ENCODE data around the gene SLC31A1.

Gene SLC31A1

DNA sequence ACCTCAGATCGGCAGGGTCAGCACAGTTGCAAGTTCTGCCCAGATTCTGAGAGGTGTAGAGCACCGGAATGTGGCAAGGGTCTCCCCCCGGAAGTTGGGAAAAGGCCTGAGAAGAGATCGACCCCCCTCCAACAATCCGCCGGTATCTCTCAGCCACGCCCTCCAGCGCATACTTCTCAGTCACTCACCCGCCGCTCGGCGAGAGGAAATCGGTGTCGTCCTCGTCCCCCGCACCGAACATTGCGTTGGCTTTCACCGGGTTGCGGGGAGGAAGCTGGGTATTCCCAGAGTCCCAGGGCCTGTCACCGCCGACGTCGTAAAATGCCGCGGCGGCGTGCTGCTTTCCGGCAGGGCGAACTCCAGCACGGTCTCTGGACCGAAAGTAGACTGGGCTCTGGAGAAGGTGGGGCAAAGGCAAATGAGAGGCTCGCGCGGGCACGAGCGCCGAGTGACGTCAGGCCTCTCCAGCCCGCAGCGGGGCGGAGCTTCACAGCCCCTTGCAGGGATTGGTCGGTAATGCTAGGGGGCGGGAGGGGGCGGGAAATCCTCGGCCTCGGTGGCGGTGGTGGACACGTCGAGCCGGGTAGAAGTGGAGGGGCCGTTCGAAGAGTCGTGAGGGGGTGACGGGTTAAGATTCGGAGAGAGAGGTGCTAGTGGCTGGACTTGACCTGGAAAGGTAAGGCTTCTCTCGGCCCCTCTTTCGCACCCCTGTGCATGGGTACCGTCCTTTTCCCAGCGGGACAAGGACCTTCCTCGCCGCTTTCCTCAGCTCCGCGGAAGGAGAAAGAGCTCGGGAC is at the start of gene SLC31A1, which contains the start of gene FKBP15:
Gene SLC31A1, plus strand, starts transcription at position 542 of the 797 bp plus-strand sequence. CDS start 34,605 bp downstream, outside the sequence.
Gene FKBP15, minus strand, starts transcription at position 275 of the 797 bp plus-strand sequence. Its CDS starts 34 bp downstream, at position 241.
- peak; percentile 98 for DNase-seq

DNA sequence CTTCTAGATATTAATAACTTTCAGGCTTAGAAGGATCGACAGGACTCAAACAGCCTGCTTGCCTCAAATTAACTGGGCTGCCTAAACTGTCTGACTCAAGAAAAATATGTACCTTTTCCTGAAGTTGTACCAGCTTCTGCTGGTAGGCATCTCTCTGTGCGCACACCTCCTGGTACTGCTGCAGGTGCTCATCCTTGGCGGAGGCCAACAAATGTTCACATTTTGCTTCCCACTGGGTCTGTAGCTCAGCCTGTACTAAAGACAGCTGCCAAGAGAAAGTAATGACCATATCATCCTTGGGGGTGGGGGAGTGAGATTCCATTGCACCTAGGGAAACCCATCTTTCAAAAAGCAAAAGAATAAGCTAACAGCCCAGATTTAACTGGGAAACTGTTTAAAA is 48.0 kb upstream of the SLC31A1 start:
- DNase-seq: no peak

DNA sequence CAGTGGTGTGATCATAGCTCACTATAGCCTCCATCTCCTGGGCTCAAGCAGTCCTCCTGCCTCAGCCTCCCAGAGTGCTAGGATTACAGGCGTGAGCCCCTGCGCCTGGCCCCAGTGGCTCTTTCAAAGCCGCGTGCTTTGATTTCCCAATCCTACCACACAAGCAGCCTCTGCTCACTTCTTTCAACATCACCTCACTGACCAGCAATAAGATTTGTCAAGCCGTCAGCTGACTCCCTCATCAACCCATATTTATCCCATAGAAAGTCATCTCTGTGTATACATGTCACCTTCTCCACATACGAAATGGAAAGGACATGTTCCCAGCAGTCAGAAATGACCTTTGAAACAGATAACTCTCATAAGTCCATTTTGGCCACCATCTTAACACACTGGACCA is 44.5 kb upstream of the SLC31A1 start:
- no peak for DNase-seq

DNA sequence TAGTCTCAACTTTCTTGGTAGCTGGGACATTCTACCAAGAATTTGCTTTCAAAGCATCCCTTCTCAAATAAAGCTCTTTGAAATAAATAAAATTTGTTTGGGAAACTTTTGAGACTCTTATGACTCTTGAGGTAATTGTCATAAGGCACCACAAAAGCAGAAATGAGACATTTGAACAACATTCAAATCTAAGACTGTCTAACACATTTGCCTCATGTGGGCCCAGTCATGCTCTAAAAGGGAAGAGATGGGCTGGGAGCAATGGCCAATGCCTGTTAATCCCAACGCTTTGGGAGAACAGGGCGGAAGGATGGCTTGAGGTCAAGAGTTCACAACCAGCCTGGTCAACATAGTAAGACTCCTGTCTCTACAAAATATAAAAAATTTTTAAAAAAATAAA is 44.1 kb upstream of the SLC31A1 start:
- DNase-seq: no peak

DNA sequence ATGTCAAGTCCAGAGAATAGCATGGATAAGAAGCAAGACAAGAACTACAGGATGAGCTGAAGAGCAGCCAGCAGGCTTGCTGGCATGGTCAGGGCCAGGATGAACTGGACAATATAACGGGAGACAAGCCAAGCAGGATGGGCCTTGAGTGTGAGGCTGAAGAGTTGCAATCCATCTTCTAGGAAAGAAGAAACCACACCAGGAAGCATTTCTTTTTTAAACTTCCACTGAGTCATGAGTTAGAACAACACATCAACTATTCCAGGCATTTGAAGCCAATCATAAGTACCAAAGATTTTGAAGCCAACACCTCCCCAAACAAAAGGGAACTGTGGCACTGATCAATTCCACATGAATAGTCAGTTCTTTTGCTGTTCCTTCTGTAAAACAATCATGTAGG is 43.3 kb upstream of the SLC31A1 start:
- DNase-seq: no peak

DNA sequence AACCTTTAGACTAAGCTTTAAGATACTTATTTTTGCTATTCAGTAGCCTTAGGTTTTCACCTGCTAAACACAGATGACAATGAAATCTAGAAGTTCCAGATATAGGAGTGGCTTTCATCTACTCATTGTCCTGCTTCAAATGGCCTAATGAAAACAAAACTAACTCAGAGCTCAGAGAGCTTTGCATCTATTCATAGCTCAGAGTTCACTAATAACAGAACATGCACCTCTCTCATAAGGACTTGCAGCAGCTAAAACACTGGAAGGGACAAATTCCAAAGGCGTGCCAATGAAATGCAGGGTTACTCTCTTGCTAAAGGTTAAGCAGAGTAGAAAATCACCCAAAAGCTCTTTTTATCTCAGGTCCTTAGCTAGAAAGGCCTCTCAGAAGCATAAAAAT is 41.5 kb upstream of the SLC31A1 start:
- DNase-seq: no peak

DNA sequence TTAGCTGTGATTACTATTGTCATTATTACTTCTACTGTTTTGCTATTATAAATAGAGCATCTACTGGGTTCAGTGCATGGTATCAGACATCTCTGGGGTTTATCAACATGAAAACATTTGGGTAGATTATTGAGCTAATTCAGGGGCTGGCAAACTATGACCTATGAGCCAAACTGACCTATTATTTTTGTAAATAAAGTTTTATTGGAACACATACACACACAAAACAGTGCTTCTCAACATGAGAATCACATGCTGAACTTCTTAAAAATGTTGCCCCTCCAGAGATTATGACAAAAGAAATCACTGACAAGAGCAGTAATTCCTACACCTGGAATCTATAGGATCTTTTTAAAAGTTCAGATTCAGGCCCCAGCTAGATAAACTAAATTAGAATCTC is 40.2 kb upstream of the SLC31A1 start:
- DNase-seq: no peak

DNA sequence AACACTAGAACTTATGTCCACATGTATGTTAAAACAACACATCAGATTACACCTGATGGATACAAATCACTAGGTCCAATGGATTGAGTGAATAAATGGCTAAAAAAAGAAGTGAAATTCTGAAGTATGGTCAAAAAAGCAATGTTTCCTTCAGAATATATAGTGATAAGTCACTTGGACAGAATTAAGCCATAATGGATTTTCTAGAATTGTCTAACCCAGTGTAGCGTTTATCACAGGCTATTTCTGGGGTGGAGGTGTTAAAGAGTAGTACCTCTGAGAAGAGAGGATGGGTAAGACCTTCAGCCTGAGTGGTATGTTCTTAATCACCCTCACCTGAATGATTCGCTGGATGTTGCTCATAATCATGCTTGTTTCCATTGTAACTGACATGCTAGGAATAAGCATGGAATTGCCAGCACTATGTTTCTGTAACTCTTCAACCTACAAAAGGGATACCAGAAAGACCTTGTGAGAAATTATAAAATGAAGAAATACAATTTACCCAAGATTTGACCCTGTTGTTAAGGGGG is 37.3 kb upstream of the SLC31A1 start:
- no peak for DNase-seq

DNA sequence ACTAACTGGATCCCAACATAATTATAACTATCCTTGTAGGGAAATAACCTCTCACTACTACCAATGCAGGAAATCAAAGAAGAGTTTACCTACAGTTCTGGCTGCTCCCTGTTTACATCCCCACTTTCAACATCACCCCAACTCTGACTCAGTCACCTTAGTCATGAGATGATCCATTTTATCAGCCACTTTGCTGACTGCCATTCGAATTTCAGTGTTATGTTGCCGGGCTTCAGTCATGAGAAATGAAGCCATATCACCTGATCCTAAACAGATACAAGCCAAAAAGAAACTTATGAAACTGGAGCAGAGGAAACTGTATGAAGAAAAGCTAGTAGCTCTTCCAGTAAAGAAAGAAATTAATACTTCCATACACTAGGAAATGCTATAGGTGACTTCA is 36.8 kb upstream of the SLC31A1 start:
- no peak for DNase-seq

DNA sequence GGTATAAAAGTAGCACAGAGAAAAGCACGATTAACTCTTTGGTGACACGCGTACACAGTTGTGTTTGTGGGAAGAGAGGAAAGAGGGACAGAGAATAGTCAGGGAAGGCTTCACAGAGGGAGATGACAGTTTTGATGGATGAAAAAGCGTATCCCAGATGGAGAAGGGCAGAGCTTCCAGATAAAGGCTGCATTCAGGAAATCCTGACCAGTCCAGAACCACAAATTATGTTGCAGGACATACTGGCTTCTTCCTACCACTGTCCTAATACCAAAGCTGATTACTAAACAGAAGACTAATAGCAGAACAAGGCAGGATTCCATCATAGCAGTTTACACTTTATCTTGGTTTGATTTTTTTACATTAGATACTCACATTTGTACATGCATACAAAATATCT is 36.1 kb upstream of the SLC31A1 start:
- DNase-seq: no peak

DNA sequence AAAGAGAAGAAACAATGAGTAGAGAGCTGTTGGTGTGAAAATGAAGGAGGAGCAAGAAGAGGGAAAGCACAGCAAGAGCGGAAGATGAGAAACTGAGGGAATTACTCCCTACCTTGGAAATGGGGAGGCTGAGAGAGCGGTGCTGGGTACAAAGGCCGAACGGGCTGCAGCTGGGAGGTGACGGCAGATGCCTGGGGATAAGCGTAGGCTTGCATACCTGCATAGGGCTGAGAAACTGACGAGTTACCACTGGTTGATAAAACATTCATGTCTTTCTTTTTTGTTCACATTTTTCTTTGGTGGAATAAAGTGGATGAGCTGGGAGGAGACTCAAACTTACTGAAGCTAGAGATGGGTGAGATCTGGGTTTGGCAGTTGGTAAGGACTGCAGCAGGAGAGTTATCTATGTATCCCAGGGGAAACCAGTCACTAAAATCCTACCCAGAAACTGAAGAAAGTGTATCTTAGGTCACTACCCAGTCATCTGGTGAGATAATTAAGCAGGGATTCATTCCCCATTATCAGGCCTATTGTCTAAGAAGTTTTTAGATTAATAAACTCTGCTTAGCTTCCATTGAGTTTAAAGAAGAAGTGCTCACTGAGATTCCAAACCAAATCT is 35.1 kb upstream of the SLC31A1 start:
- no peak for DNase-seq

DNA sequence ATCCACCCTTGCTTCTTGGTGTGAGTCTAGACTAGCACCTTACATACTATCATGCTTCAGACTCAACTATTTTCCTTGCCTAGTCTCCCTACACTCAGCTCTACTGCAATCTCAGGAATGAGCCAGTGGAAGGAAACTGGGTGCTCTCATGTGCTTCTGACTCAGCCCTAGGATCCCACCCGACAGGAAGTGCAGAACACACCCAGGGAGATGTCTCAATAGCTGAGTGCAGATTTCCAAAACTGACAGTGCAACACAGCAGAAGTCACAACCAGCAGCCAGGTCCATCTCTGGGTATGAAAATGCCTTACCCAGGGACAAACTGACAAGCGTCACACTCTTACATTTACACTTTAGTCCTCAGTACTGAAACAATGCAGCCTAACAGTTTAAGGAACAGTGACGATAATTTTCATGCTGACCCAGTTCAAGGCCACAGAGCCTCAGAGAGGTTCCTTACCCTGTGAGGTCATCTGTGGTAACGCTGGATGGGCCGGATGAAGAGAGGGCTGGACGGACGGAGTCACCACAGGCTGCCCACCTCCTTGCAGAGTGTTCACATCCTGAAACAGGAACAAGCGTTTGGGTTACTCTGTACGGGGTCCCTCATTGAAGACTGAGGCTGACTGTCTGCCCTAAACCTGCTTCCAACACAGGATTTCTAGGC is 33.3 kb upstream of the SLC31A1 start:
- DNase-seq: peak; percentile 6 to 69

DNA sequence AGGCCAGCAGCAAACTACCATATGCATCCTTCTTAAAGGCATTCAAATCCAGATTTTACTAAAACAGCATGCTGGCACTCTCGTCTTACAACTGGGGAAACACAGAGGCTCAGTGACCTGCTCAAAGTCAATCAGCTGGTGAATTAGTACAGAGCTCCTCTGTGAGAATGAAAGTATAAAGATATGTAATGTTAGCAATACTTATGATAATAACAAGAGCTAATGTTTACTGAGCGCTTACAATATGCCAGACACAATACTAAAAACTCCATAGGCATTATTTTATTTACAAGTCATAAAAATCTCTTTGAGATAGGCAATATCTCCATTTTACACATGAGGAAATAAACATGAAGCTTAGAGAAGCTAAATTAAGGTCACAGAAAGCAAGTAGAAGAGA is 28.9 kb upstream of the SLC31A1 start:
- no peak for DNase-seq

DNA sequence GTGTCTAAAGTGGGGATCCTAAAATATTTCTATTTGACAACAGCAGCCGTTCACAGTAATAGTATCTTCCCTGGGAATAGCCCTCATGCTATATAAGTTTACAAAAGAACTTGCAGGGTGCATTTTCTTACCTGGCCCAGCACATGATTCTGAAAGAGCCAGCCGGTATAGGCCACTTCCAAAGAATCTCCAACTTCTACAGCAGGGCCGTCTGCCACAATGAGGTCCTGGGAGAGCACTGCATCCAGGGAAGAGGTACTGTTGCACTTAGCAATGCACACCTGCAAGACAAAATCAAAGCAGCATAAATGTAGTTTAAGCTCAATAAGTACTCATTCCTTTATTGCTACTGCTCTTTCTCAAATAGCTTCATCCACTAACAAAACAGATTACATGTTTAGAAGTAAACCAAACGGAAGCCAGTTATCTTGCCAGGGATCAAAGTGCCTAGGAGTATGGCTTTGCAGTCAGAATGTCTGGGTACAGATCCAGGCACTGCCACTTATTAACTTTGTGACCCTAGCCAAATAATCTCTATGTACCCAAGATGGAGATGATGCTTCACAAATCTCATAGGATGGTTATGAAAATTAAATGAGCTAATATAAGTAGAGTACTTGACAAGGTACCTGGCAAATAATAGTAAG is 21.5 kb upstream of the SLC31A1 start:
- no peak for DNase-seq

DNA sequence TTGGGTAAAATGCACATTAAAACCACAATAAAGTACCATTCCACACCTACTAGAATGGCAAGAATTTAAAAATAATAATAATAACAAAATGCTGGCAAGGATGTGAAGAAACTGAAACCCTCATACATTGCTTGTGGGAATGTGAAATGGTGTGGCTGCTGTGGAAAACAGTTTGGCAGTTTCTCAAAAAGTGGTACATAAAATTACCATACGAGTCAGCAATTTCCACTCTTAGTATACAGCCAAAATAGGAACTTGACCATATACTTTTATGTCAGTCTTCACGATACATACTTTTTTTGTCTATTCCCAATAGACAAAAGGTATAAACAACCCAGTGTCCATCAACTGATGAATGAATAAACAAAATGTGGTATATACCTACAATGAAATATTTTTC is 15.9 kb upstream of the SLC31A1 start:
- no peak for DNase-seq

DNA sequence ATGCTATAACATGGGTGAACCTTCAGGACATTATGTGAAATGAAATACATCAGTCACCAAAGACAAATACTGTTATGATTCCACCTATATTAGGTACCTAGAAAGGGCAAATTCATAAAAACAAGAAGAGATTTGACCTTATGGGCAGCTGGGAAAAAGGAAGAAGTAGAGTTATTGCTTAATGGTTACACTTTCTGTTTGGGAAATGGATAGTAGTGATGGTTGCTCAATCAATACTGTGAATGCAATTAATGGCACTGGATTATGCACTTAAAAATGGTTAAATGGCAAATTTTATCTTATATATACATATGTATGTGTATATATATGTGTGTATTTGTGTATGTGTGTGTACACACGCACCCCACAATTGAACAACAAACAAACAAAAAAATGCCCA is 15.5 kb upstream of the SLC31A1 start:
- no peak for DNase-seq

DNA sequence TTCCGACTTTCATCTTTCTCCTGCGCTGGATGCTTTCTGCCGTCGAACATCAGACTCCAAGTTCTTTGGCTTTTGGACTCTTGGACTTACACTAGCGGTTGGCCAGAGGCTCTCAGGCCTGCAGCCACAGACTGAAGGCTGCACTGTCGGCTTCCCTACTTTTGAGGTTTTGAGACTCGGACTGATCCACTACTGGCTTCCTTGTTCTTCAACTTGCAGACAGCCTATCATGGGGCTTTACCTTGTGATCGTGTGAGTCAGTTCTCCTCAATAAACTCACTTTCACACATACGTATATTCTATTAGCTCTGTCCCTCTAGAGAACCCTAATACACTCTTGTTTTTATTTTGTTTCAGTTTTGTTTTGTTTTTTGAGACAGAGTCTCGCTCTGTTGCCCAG is 10.5 kb upstream of the SLC31A1 start:
- DNase-seq: no peak

DNA sequence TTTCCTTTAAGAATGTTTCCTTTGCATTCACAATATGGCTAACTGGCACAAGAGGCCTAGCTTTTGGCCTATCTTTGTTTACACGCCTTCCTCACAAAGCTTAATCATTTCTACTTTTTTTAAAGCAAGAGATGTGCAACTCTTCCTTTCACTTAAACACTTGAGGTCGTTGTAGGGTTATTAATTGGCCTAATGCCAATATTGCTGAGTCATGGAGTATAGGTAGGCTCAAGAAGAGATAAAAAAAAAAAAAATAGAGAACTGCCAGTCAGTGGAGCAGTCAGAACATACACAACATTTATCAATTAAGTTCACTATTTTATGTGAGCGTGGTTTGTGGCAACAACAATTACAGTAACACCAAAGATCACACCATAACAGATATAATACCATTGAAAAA is 6.2 kb upstream of the SLC31A1 start:
- peak in 1 of 2 donors; percentile 50 for DNase-seq

DNA sequence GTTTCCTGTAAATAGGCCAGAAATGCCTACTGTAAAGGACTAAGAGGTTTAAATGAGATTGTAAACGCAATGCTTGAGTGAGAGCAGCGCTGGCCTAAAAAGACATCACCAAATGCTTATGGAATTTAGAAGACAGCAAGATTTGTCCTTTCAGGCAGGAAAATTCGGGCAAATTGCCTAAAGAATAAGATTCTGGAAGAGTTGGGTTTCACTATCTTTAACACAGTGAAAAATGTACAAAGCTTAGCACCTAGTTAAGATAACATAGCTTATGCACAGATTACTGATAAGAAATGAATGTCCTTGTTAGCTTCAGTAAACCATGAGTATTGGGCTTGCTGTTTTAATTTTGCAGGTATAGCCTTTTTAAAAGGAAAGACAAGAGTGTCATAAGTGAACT is 4.9 kb upstream of the SLC31A1 start:
- no peak for DNase-seq

DNA sequence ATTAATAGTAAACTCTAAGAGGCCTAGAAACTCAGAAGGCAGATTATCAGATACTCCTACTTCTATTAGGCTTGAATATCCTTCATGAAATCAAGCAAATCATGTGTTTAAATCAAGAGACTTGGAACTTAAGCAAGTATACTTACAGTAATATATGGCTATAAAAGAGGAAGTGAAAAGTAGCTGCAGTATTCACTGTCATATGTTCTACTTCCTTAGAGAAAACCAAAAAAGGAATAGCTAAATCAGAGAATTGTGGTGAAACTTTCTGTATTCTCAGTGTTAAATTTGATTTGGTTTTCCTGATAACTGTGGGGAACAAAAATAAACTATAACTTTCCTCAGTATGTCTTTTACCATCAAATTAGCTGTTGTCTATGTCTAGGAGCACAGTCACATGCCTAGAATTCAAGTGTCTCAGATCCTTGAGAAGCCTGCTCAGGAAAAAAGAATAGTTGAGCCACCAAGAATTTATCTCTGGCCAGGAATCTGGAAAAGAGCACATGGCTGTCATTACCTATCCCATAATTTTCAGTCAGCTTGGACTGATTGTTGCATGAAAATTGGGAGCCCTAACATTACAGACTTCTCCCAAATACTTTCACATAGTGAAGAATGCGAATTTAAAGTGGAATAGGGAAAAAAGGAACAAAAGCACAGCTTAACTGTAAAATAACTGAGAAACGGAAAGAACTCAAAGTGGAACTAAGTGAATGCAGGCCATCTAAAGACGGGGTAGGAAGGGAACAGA is 2.0 kb upstream of the SLC31A1 start:
- peak in 1 of 2 donors; percentile 8 for DNase-seq

DNA sequence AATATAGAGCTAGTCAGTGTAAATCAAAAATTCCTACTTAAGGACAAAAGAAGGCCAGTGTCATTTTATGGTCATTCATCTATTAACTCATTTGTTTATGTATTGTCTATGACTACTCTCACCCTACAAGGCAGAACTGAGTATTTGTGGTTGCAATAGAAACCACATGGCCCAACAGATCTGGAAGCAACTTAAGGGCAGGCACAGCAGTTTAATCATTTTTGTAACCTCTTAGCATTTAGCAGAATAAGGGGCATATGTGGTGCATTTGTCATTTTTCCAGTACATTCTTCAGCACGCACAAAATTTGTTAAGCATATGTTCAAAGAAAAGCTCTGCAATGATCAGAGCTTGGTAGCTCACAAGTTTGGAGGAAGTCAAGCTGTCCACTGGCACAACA is 1.4 kb upstream of the SLC31A1 start:
- peak; percentile 28 to 42 for DNase-seq

DNA sequence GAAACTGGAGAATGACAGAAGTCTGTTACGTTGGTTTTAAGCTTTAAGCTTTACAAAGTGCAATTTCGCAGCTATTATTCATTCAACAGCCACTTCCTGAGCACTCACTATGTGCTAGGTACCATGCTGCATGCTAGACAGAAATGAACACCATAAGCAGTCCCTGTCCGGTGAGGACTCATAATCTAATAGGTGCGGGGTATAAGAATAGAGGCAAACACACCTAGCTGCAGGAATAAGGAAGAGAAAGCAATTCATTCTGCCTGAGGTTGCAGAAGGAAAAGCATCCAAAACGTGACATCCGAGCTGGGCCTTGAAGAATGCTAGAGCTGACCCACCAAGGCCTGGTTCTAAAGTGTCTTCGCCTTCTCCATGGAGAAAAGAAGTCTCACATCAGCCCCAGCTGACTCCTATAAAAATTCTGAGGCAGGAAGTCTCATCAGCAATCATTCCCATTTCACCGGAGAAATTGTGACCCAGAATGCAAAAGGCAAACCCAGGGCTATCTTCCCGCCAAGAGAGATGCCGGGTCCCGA is 809 bp upstream of the SLC31A1 start:
- peak in 1 of 2 donors; percentile 29 for DNase-seq

Measured in CD4-positive, alpha-beta T cell treated with Interleukin-4 for 1 hour (primary cell).